OCI-LY1 (cell line): Measurements from ENCODE around the gene USP22.

Experiments
- H2AFZ ChIP-seq: fragments of 200-600 bp; sonication (generic), shearing (Covaris generic); 2 replicates; pipeline ENCODE4 v1.6.0; 2014; ENCODE audit warnings: antibody characterized with exemption, mild to moderate bottlenecking, low read length
- H3F3A ChIP-seq: fragments of 200-600 bp; sonication (generic), shearing (Covaris generic); 2 replicates; pipeline ENCODE4 v1.6.0; 2014; ENCODE audit warnings: mild to moderate bottlenecking, antibody characterized with exemption, low read length, moderate library complexity; ENCODE audit not compliant: insufficient read depth
- H3K27ac ChIP-seq: fragments of 200-600 bp; sonication (generic); 2 replicates; pipeline ENCODE4 v1.5.1; 2014; ENCODE audit warnings: low read length, mixed run types, mild to moderate bottlenecking, low read depth; ENCODE audit not compliant: poor library complexity, severe bottlenecking
- H3K27me3 ChIP-seq: fragments of 200-600 bp; sonication (generic); 2 replicates; pipeline ENCODE4 v1.6.0; 2014; ENCODE audit warnings: antibody characterized with exemption, mild to moderate bottlenecking, low read length, moderate library complexity; ENCODE audit not compliant: insufficient read depth
- H3K36me3 ChIP-seq: fragments of 200-600 bp; sonication (generic); 2 replicates; pipeline ENCODE4 v1.6.1; 2014; ENCODE audit warnings: mild to moderate bottlenecking, antibody characterized with exemption, low read length, moderate library complexity, mixed read lengths; ENCODE audit not compliant: insufficient read depth
- H3K4me1 ChIP-seq: fragments of 200-600 bp; sonication (generic); 2 replicates; pipeline ENCODE4 v1.5.1; 2014; ENCODE audit warnings: mild to moderate bottlenecking, low read length, moderate library complexity; ENCODE audit not compliant: insufficient read depth, severe bottlenecking
- H3K4me2 ChIP-seq: fragments of 200-600 bp; sonication (generic), shearing (Covaris generic); 2 replicates; pipeline ENCODE4 v1.6.1; 2014; ENCODE audit warnings: low read length
- H3K4me3 ChIP-seq: fragments of 200-600 bp; sonication (generic); 2 replicates; pipeline ENCODE4 v1.5.1; 2014; ENCODE audit warnings: low read length, low read depth, mild to moderate bottlenecking, mixed read lengths; ENCODE audit not compliant: poor library complexity, severe bottlenecking
- H3K79me2 ChIP-seq: fragments of 200-600 bp; shearing (Covaris generic); 2 replicates; pipeline ENCODE4 v1.6.1; 2016; ENCODE audit warnings: mixed run types, low read length, mixed read lengths; ENCODE audit not compliant: insufficient read depth
- H3K9ac ChIP-seq: fragments of 200-600 bp; sonication (generic), shearing (Covaris generic); 2 replicates; pipeline ENCODE4 v1.6.1; 2014; ENCODE audit warnings: mild to moderate bottlenecking, low read length, mixed read lengths
- H3K9me2 ChIP-seq: fragments of 200-600 bp; sonication (generic), shearing (Covaris generic); 2 replicates; pipeline ENCODE4 v1.6.1; 2014; ENCODE audit warnings: low read depth, mild to moderate bottlenecking, low read length, mixed read lengths
- H3K9me3 ChIP-seq: fragments of 200-600 bp; shearing (Covaris generic); 2 replicates; pipeline ENCODE4 v1.6.1; 2014; ENCODE audit warnings: low read length, mixed read lengths
- H4K20me1 ChIP-seq: fragments of 200-600 bp; sonication (generic), shearing (Covaris generic); 2 replicates; pipeline ENCODE4 v1.6.0; 2016; ENCODE audit warnings: mild to moderate bottlenecking, low read length; ENCODE audit not compliant: insufficient read depth
- EZH2 ChIP-seq: fragments of 200-600 bp; sonication (generic), shearing (Covaris generic); IDR thresholded peaks from 2 replicates; pipeline ENCODE4 v1.8.0; 2017; ENCODE audit warnings: borderline replicate concordance, mixed run types, mild to moderate bottlenecking, antibody characterized with exemption, low read length, moderate library complexity, mixed read lengths
- TF ChIP-seq, protein P1 (sequence below): fragments of 200-600 bp; sonication (generic), shearing (Covaris generic); IDR thresholded peaks from 2 replicates; pipeline ENCODE4 v1.5.1; 2017; ENCODE audit warnings: mild to moderate bottlenecking, antibody characterized with exemption, low read length, moderate library complexity, mixed read lengths

USP22 gene

DNA sequence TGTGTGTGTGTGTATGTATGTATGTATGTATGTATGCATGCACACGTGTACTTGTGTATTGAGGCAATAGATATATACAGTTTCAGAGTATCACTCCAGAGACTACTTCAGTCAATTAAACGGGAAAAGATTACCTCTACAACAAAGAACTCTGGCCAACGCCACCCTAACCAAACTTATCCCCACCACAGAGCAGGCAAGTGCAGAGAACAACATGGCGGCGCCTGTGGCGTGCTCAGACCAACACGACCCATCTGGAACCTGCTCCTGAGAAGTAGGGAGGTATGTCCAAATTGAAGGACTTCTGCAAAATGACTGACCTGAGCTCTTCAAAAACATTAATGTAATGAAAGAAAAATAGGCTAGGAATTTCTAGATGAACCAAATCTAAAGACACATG lies 12.4 kb downstream of the USP22 start:
- H3K4me3 ChIP-seq, result no peak overlapping the region
- H3K36me3 ChIP-seq, result peaks cover 72% of the 10 kb centered on the region
- no peak overlapping the region for H3K9ac ChIP-seq
- no peak overlapping the region for H3K27ac ChIP-seq
- no peaks in the 10 kb centered on the region for H3K9me3 ChIP-seq
- H3K4me2 ChIP-seq, result no peak overlapping the region
- peaks cover 21% of the 10 kb centered on the region for H4K20me1 ChIP-seq
- H2AFZ ChIP-seq, result no peak overlapping the region
- no peaks in the 10 kb centered on the region for H3K9me2 ChIP-seq
- no peaks in the 10 kb centered on the region for H3F3A ChIP-seq
- H3K79me2 ChIP-seq, result peaks cover 93% of the 10 kb centered on the region
- TF ChIP-seq, protein P1, sequence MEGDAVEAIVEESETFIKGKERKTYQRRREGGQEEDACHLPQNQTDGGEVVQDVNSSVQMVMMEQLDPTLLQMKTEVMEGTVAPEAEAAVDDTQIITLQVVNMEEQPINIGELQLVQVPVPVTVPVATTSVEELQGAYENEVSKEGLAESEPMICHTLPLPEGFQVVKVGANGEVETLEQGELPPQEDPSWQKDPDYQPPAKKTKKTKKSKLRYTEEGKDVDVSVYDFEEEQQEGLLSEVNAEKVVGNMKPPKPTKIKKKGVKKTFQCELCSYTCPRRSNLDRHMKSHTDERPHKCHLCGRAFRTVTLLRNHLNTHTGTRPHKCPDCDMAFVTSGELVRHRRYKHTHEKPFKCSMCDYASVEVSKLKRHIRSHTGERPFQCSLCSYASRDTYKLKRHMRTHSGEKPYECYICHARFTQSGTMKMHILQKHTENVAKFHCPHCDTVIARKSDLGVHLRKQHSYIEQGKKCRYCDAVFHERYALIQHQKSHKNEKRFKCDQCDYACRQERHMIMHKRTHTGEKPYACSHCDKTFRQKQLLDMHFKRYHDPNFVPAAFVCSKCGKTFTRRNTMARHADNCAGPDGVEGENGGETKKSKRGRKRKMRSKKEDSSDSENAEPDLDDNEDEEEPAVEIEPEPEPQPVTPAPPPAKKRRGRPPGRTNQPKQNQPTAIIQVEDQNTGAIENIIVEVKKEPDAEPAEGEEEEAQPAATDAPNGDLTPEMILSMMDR, result no peak
- no peak for TF ChIP-seq EZH2
- no peaks in the 10 kb centered on the region for H3K27me3 ChIP-seq
- peaks cover 15% of the 10 kb centered on the region for H3K4me1 ChIP-seq

DNA sequence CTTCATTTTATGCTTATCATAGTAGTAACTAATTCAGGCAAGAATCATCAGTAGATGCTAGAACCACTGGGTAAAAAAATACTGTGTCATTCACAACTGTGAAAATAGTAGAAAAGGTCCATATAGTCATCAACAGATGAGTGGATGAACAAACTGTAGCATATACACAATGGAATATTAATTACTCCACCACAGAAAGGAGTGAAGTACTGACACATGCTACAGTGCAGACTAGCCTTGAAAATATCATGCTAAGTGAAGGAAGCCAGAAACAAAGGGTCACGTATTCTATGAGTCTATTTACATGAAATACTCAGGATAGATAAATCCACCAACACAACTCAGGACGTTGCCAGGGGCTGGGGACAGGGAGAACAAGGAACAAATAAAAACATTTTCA lies 13.3 kb downstream of the USP22 start:
- no peak for TF ChIP-seq EZH2
- TF ChIP-seq, protein P1, result no peak
- peaks cover 80% of the 10 kb centered on the region for H3K36me3 ChIP-seq
- H3K4me2 ChIP-seq, result no peak overlapping the region
- peaks cover 93% of the 10 kb centered on the region for H3K79me2 ChIP-seq
- peaks cover 19% of the 10 kb centered on the region for H4K20me1 ChIP-seq
- H3K4me3 ChIP-seq, result no peak overlapping the region
- no peaks in the 10 kb centered on the region for H3K27me3 ChIP-seq
- no peaks in the 10 kb centered on the region for H3K9me2 ChIP-seq
- H3K27ac ChIP-seq, result no peak overlapping the region
- H3K9ac ChIP-seq, result no peak overlapping the region
- H3F3A ChIP-seq, result no peaks in the 10 kb centered on the region
- H2AFZ ChIP-seq, result no peak overlapping the region
- peaks cover 7% of the 10 kb centered on the region for H3K4me1 ChIP-seq
- no peaks in the 10 kb centered on the region for H3K9me3 ChIP-seq

DNA sequence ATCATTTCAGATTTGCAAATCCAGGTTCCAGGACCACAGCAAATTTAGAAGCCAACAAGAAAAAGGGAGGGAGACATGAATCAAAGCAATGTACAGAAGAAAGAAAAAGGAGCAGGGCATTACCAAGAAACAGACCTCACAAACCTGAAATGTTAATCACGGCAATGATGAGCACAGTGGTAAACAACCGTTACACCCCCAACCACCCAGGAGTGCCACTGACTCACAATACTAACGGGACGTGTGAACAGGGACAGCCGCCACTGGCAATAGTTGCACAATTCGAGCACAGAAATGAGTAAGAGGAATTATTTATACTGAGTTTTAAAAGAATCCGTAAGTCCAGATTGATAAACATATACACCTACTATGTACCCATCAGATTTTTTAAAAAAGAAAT lies 13.8 kb downstream of the USP22 start:
- Histone ChIP-seq H3K27ac (no peak overlapping the region), H3K27me3 (no peaks in the 10 kb centered on the region), H3K4me3 (no peak overlapping the region), H3F3A (no peaks in the 10 kb centered on the region), H3K4me1 (peaks cover 2% of the 10 kb centered on the region), H3K9ac (no peak overlapping the region), H3K4me2 (no peak overlapping the region), H2AFZ (no peak overlapping the region), H3K9me2 (no peaks in the 10 kb centered on the region), H3K36me3 (peaks cover 85% of the 10 kb centered on the region), H3K9me3 (no peaks in the 10 kb centered on the region), H4K20me1 (peaks cover 19% of the 10 kb centered on the region), H3K79me2 (peaks cover 93% of the 10 kb centered on the region)
- TF ChIP-seq, protein P1, result no peak
- no peak for TF ChIP-seq EZH2
